ENCODE data around the gene PACRG. TPM values are rescaled to one million over a fixed set of nuclear protein-coding genes. Genes with fewer than 3 reads are reported as not detected.

Gene PACRG
- total and polyA plus RNA-seq, 8 donors, result 1.8 to 28.6 (median 3.2) TPM; not detected in 2

DNA sequence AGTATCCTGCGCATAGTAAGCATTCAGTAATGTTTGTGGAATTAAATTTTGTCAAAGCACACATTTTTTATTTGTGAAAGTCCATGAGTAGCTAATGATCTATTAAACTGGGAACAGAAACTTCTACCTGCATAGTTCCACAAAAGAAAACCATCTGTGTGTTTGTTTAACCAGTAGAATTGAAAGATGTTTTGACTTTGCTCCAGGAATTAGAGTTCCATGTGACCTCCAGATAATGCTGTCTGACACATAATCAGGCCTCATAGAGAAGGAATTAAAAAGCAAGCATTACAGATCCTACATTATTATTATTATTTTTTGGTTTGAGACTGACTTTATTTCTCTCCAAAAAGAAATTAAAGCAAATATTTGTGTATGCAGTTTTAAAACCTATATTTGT lies 126.5 kb downstream of the PACRG start:
- Histone ChIP-seq H3K4me1 (peaks cover 0 to 6% (median 0%) of the 10 kb centered on the region in 4 donors), H3K27me3 (no peaks in the 10 kb centered on the region), H3K9me3 (no peaks in the 10 kb centered on the region), H3K27ac (no peak overlapping the region), H3K36me3 (no peaks in the 10 kb centered on the region), H3K4me3 (no peak overlapping the region)
- 40 to 55% (median 44%) methylated on average over 1 of the region's 1 CpG for WGBS, 5 donors
- intact Hi-C loops (cut with DNase I; ENCODE audit: low total_unique reads), result no loop called here
- no peak for TF ChIP-seq POLR2A (IDR thresholded peaks at IDR 0.05)
- TF ChIP-seq CTCF (IDR thresholded peaks at IDR 0.05), result no peak
- TF ChIP-seq POLR2AphosphoS5 (IDR thresholded peaks at IDR 0.05), result no peak
- TF ChIP-seq EP300 (IDR thresholded peaks at IDR 0.05), result no peak
- no peak for DNase-seq

GRCh38 chr6:162854734-162855191 lies 127.0 kb downstream of the PACRG start:
- peaks cover 0 to 6% (median 0%) of the 10 kb centered on the region in 4 donors for H3K4me1 ChIP-seq
- DNase-seq, result no peak
- intact Hi-C loops (cut with DNase I; ENCODE audit: low total_unique reads), result no loop called here

GRCh38 chr6:162856885-162857284 lies 129.1 kb downstream of the PACRG start:
- H3K36me3 ChIP-seq, result no peaks in the 10 kb centered on the region
- no peaks in the 10 kb centered on the region for H3K9me3 ChIP-seq
- TF ChIP-seq CTCF (IDR thresholded peaks at IDR 0.05) (peak in 4 of 7 experiments; percentile 17 to 43 (median 30)), POLR2AphosphoS5 (IDR thresholded peaks at IDR 0.05) (no peak), EP300 (IDR thresholded peaks at IDR 0.05) (no peak)
- intact Hi-C loops (cut with DNase I; ENCODE audit: low total_unique reads), result no loop called here
- no peaks in the 10 kb centered on the region for H3K27me3 ChIP-seq
- H3K27ac ChIP-seq, result peak overlapping the region in 1 of 5 donors; percentile 47
- H3K4me3 ChIP-seq, result peak overlapping the region; percentile 6 to 29 (median 24)
- 8 to 18% (median 13%) methylated on average over 7 of the region's 7 CpGs for WGBS, 5 donors
- H3K4me1 ChIP-seq, result peaks cover 0 to 6% (median 0%) of the 10 kb centered on the region in 4 donors
- peak in 1 of 2 donors; percentile 91 for DNase-seq

More at GRCh38 chr6:162854734-162855191, 127.0 kb downstream of the PACRG start:
- WGBS, 5 donors, result 86 to 91% (median 88%) methylated on average over 20 of the region's 20 CpGs
- no peak overlapping the region for H3K27ac ChIP-seq
- no peak overlapping the region for H3K4me3 ChIP-seq
- no peaks in the 10 kb centered on the region for H3K9me3 ChIP-seq
- TF ChIP-seq CTCF (IDR thresholded peaks at IDR 0.05), result no peak
- no peak for TF ChIP-seq POLR2AphosphoS5 (IDR thresholded peaks at IDR 0.05)
- TF ChIP-seq EP300 (IDR thresholded peaks at IDR 0.05), result no peak
- no peak for TF ChIP-seq POLR2A (IDR thresholded peaks at IDR 0.05)
- H3K36me3 ChIP-seq, result no peaks in the 10 kb centered on the region
- H3K27me3 ChIP-seq, result no peaks in the 10 kb centered on the region

DNA sequence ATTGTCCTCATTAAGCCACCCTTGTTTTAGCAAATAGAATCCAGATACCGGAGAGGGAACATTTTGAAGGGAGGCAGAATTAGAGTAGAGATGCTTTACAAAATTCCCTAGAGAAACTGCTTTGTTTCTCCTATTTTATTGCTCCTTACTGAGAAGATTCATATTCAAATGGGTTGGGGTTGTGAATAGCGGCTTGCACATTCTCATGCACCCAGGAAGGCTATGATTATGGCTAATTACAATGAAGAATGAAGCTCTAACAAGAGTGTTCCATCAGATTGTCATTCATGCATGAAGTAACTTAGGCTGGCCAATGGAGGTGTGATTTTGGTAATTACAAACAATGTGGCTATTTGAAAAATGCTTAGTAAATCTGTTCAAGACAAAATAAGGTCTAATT lies 129.6 kb downstream of the PACRG start:
- WGBS, 5 donors, result 27 to 50% (median 40%) methylated on average over 2 of the region's 2 CpGs
- TF ChIP-seq CTCF (IDR thresholded peaks at IDR 0.05) (no peak), EP300 (IDR thresholded peaks at IDR 0.05) (no peak), POLR2AphosphoS5 (IDR thresholded peaks at IDR 0.05) (no peak), POLR2A (IDR thresholded peaks at IDR 0.05) (no peak)
- Histone ChIP-seq H3K4me3 (peak overlapping the region; percentile 6 to 29 (median 24)), H3K4me1 (peaks cover 0 to 6% (median 0%) of the 10 kb centered on the region in 4 donors), H3K27me3 (no peaks in the 10 kb centered on the region), H3K9me3 (no peaks in the 10 kb centered on the region), H3K27ac (peak overlapping the region in 1 of 5 donors; percentile 47), H3K36me3 (no peaks in the 10 kb centered on the region)
- no peak for DNase-seq
- intact Hi-C loops (cut with DNase I; ENCODE audit: low total_unique reads), result no loop called here

All from stomach (tissue), 9 donors.